Activated naive CD4-positive, alpha-beta T cell treated with anti-CD3 and anti-CD28 coated beads for 36 hours (primary cell): ENCODE measurements around the gene GPC6. TPM values are rescaled to one million over a fixed set of nuclear protein-coding genes. Genes with fewer than 3 reads are reported as not detected.

Experiments
- CTCF ChIA-PET: fragments of 350-600 bp; sonication (Branson Sonifier 250); formaldehyde crosslinking; loops from one replicate; lab custom pipeline; 2021; ENCODE audit warnings: antibody characterized with exemption; lab: Charles Lee
- DNase-seq: peaks from one replicate; pipeline ENCODE4 v3.0.0-alpha.2; 2020
- H3K27ac Mint-ChIP-seq: one replicate; pipeline ENCODE4 v1.8.0; 2021; ENCODE audit warnings: mild to moderate bottlenecking, mixed read lengths
- H3K27me3 Mint-ChIP-seq: one replicate; pipeline ENCODE4 v1.8.0; 2021; ENCODE audit warnings: low read depth, mixed read lengths
- H3K36me3 Mint-ChIP-seq: one replicate; pipeline ENCODE4 v1.8.0; 2021; ENCODE audit warnings: low read depth, mixed read lengths
- H3K4me1 Mint-ChIP-seq: one replicate; pipeline ENCODE4 v1.8.0; 2021; ENCODE audit warnings: low read depth, mixed read lengths
- H3K4me3 Mint-ChIP-seq: one replicate; pipeline ENCODE4 v1.8.0; 2021; ENCODE audit warnings: mild to moderate bottlenecking, moderate library complexity, mixed read lengths
- H3K9me3 Mint-ChIP-seq: one replicate; pipeline ENCODE4 v1.8.0; 2021; ENCODE audit warnings: mixed read lengths
- intact Hi-C: fragments of 100-400 bp; cut with micrococcal nuclease; formaldehyde crosslinking; loops from one replicate; pipeline ENCODE4 v1.15.1; 2023
- total RNA-seq, 2 experiments: library from RNA; stranded (reverse); gene quantifications; one replicate each; pipeline ENCODE4 v1.2.3, GENCODE V29; 2021

GPC6 gene
- total RNA-seq, 2 experiments from 2014 or later = not detected

- H3K9me3 Mint-ChIP-seq = no peaks in the 10 kb centered on the region
- H3K27ac Mint-ChIP-seq = no peak overlapping the region
- H3K36me3 Mint-ChIP-seq = no peaks in the 10 kb centered on the region
- H3K4me3 Mint-ChIP-seq = no peak overlapping the region
- peaks cover 5% of the 10 kb centered on the region for H3K27me3 Mint-ChIP-seq
- intact Hi-C loops = no loop called here
- no peaks in the 10 kb centered on the region for H3K4me1 Mint-ChIP-seq
- CTCF ChIA-PET = no interaction called here
- no peak for DNase-seq
Measured at GRCh38 chr13:93925990-93926389, 699.4 kb downstream of the GPC6 start.

- Mint-ChIP-seq H3K27ac (no peak overlapping the region), H3K27me3 (peaks cover 5% of the 10 kb centered on the region), H3K4me3 (no peak overlapping the region), H3K36me3 (no peaks in the 10 kb centered on the region), H3K9me3 (no peaks in the 10 kb centered on the region), H3K4me1 (no peaks in the 10 kb centered on the region)
- DNase-seq = no peak
- CTCF ChIA-PET = interaction anchor here (0.6 kb wide), 1 partner anchor 207 kb away, joined by 3 read pairs; no protein-coding TSS in a partner anchor
- intact Hi-C loops = no loop called here
Measured at GRCh38 chr13:93926425-93926824, 699.8 kb downstream of the GPC6 start.

GRCh38 chr13:93927431-93927830 lies 700.8 kb downstream of the GPC6 start:
- CTCF ChIA-PET = no interaction called here

GRCh38 chr13:93932901-93933300 lies 706.3 kb downstream of the GPC6 start:
- Mint-ChIP-seq H3K36me3 (no peaks in the 10 kb centered on the region), H3K4me3 (no peak overlapping the region), H3K9me3 (no peaks in the 10 kb centered on the region), H3K27me3 (peaks cover 4% of the 10 kb centered on the region), H3K4me1 (no peaks in the 10 kb centered on the region), H3K27ac (no peak overlapping the region)
- DNase-seq = no peak
- intact Hi-C loops = no loop called here
- CTCF ChIA-PET = no interaction called here

More at GRCh38 chr13:93927431-93927830, 700.8 kb downstream of the GPC6 start:
- Mint-ChIP-seq H3K9me3 (no peaks in the 10 kb centered on the region), H3K4me3 (no peak overlapping the region), H3K27ac (no peak overlapping the region), H3K4me1 (no peaks in the 10 kb centered on the region), H3K27me3 (peaks cover 3% of the 10 kb centered on the region), H3K36me3 (no peaks in the 10 kb centered on the region)
- intact Hi-C loops = no loop called here
- no peak for DNase-seq

- DNase-seq = no peak
- no peak overlapping the region for H3K27ac Mint-ChIP-seq
- H3K4me3 Mint-ChIP-seq = no peak overlapping the region
- no peaks in the 10 kb centered on the region for H3K36me3 Mint-ChIP-seq
- intact Hi-C loops = no loop called here
- H3K9me3 Mint-ChIP-seq = no peaks in the 10 kb centered on the region
- no peaks in the 10 kb centered on the region for H3K4me1 Mint-ChIP-seq
- CTCF ChIA-PET = no interaction called here
- peaks cover 10% of the 10 kb centered on the region for H3K27me3 Mint-ChIP-seq
Measured at GRCh38 chr13:93936901-93937300, 710.3 kb downstream of the GPC6 start.

GRCh38 chr13:93941444-93941843 lies 714.8 kb downstream of the GPC6 start:
- CTCF ChIA-PET = no interaction called here
- DNase-seq = no peak
- no peak overlapping the region for H3K4me3 Mint-ChIP-seq
- H3K9me3 Mint-ChIP-seq = no peaks in the 10 kb centered on the region
- H3K36me3 Mint-ChIP-seq = no peaks in the 10 kb centered on the region
- peaks cover 10% of the 10 kb centered on the region for H3K27me3 Mint-ChIP-seq
- H3K4me1 Mint-ChIP-seq = no peaks in the 10 kb centered on the region
- H3K27ac Mint-ChIP-seq = no peak overlapping the region
- intact Hi-C loops = no loop called here

GRCh38 chr13:93942016-93942415 lies 715.4 kb downstream of the GPC6 start:
- CTCF ChIA-PET = no interaction called here
- H3K27me3 Mint-ChIP-seq = peaks cover 6% of the 10 kb centered on the region
- DNase-seq = no peak
- no peaks in the 10 kb centered on the region for H3K4me1 Mint-ChIP-seq
- no peaks in the 10 kb centered on the region for H3K9me3 Mint-ChIP-seq
- no peak overlapping the region for H3K4me3 Mint-ChIP-seq
- intact Hi-C loops = no loop called here
- no peak overlapping the region for H3K27ac Mint-ChIP-seq
- H3K36me3 Mint-ChIP-seq = no peaks in the 10 kb centered on the region

- Mint-ChIP-seq H3K36me3 (no peaks in the 10 kb centered on the region), H3K4me3 (no peak overlapping the region), H3K4me1 (no peaks in the 10 kb centered on the region), H3K27ac (no peak overlapping the region), H3K9me3 (no peaks in the 10 kb centered on the region), H3K27me3 (no peaks in the 10 kb centered on the region)
- DNase-seq = no peak
- CTCF ChIA-PET = no interaction called here
- intact Hi-C loops = no loop called here
Measured at GRCh38 chr13:93945621-93946020, 719.0 kb downstream of the GPC6 start.

- H3K9me3 Mint-ChIP-seq = no peaks in the 10 kb centered on the region
- DNase-seq = no peak
- H3K27me3 Mint-ChIP-seq = no peaks in the 10 kb centered on the region
- H3K36me3 Mint-ChIP-seq = no peaks in the 10 kb centered on the region
- intact Hi-C loops = no loop called here
- CTCF ChIA-PET = no interaction called here
- H3K27ac Mint-ChIP-seq = no peak overlapping the region
- H3K4me3 Mint-ChIP-seq = no peak overlapping the region
- H3K4me1 Mint-ChIP-seq = no peaks in the 10 kb centered on the region
Measured at GRCh38 chr13:93946994-93947393, 720.4 kb downstream of the GPC6 start.

- CTCF ChIA-PET = no interaction called here
- Mint-ChIP-seq H3K27ac (no peak overlapping the region), H3K4me3 (no peak overlapping the region), H3K36me3 (no peaks in the 10 kb centered on the region), H3K27me3 (no peaks in the 10 kb centered on the region), H3K9me3 (no peaks in the 10 kb centered on the region), H3K4me1 (no peaks in the 10 kb centered on the region)
- intact Hi-C loops = no loop called here
- no peak for DNase-seq
Measured at GRCh38 chr13:93947651-93948050, 721.0 kb downstream of the GPC6 start.

- no peaks in the 10 kb centered on the region for H3K9me3 Mint-ChIP-seq
- intact Hi-C loops = no loop called here
- H3K4me1 Mint-ChIP-seq = no peaks in the 10 kb centered on the region
- no peak overlapping the region for H3K4me3 Mint-ChIP-seq
- DNase-seq = no peak
- no peak overlapping the region for H3K27ac Mint-ChIP-seq
- no peaks in the 10 kb centered on the region for H3K36me3 Mint-ChIP-seq
- no peaks in the 10 kb centered on the region for H3K27me3 Mint-ChIP-seq
- CTCF ChIA-PET = no interaction called here
Measured at GRCh38 chr13:93948162-93948922, 721.7 kb downstream of the GPC6 start.

GRCh38 chr13:93951108-93951507 lies 724.5 kb downstream of the GPC6 start:
- Mint-ChIP-seq H3K9me3 (no peaks in the 10 kb centered on the region), H3K4me3 (no peak overlapping the region), H3K27me3 (no peaks in the 10 kb centered on the region), H3K27ac (no peak overlapping the region), H3K4me1 (no peaks in the 10 kb centered on the region), H3K36me3 (no peaks in the 10 kb centered on the region)
- no peak for DNase-seq
- CTCF ChIA-PET = interaction anchor here (0.5 kb wide), 1 partner anchor 15 kb away, joined by 7 read pairs; no protein-coding TSS in a partner anchor
- intact Hi-C loops = no loop called here

- Mint-ChIP-seq H3K27me3 (no peaks in the 10 kb centered on the region), H3K4me3 (no peak overlapping the region), H3K36me3 (no peaks in the 10 kb centered on the region), H3K9me3 (no peaks in the 10 kb centered on the region), H3K4me1 (no peaks in the 10 kb centered on the region), H3K27ac (no peak overlapping the region)
- CTCF ChIA-PET = no interaction called here
- intact Hi-C loops = no loop called here
- DNase-seq = no peak
Measured at GRCh38 chr13:93951951-93952350, 725.3 kb downstream of the GPC6 start.
